ENCODE measurements around the gene SPG7.

- TF ChIP-seq CTCF (conservative IDR thresholded peaks at IDR 0.05 in 1 of 2, IDR thresholded peaks at IDR 0.05 in 1 of 2; ENCODE audit: extremely low read depth in 1 of 2, insufficient read depth in 1 of 2, low read depth in 1 of 2, low read length in 2 of 2) (no peak), EZH2 (IDR thresholded peaks at IDR 0.05; ENCODE audit: borderline replicate concordance, low read length) (no peak)
These were observed 55.6 kb downstream of the SPG7 start for GRCh38 chr16:89563639-89564392.

All from mammary epithelial cell (primary cell).